NCI-H1092 (cell line): ENCODE results near the gene DISC1.
"Not testable (repeated sequence)": the region's sequence is repeated elsewhere in the genome, so short reads cannot be mapped to it uniquely, and the experiment has no call there.

Source experiments
- DNase-seq: peaks from one replicate; lab custom pipeline; 2025; lab: John Stamatoyannopoulos, UW

DISC1 gene

GRCh38 chr1:231774719-231775335 lies 148.2 kb downstream of the DISC1 start:
- DNase-seq = no peak

DNA sequence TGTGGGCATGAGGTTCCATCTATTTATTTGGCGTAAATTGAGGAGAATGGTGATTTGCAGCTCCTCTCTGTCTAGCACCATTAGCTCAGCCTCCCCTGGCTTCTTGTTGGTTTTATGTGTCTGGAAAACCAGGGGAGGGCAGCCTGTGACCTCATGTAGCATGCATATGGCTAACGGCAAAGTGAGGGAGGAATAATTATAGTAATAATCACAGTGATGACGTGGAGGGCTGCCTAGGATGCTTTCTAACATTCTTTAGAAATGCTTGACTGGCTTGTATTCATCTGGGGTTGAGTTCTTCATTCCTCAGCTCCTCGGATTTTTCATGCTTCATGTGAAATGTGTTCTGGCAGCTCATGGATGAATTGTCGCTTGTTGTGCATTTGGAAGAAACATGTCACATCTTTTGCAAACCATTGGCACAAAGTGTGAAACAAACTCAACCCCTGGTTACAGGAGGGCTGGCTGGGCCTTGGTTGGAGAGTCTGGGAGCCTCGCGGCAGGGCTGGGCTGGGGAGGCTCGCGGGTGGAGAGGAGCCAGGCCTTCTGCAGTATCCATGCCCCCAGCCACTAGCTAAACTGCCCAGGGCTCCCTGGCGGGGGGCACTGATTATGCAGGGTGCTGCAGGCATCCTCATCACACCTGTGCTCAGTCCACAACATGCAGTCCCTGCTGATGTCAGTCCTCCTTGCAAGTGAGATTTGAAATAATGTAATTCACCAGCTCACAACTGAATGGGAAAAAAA lies 149.6 kb downstream of the DISC1 start:
- DNase-seq = no peak

- no peak for DNase-seq
Observed at GRCh38 chr1:231776757-231777062, 150.1 kb downstream of the DISC1 start.

DNA sequence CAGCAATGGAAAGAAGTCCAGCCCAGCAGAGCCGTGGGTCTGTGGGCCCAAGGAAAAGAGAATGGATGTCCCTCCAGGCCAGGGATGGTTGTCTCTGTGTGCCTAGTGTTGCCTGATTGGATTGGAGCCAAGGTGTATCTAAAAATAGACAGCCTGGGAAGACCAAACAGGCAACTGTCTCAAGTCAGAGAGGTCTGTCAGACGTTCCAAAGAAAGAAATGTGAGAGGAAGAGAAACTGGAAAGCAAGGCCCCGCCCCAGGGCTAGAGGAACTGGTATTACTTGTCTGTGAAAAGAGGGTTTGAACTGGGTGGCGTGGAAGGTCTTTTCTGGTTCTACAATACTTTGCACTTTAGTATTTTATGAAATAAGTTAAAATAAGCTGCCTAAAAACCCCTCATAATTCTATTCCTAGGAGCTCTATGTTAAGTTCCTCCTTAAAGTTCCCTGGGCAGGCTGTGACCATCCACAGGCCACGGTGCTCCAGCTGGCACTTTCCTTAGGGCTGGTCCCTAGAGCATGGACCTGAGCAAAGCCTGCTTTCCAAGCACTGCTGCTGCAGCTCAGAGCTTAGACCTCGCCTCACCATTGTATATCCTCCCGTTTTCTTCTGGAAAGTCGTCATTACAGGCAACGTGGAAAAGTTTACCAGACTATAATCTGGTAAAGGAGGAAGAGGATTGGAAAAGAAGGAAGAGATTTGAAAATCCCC lies 151.6 kb downstream of the DISC1 start:
- DNase-seq = no peak

DNA sequence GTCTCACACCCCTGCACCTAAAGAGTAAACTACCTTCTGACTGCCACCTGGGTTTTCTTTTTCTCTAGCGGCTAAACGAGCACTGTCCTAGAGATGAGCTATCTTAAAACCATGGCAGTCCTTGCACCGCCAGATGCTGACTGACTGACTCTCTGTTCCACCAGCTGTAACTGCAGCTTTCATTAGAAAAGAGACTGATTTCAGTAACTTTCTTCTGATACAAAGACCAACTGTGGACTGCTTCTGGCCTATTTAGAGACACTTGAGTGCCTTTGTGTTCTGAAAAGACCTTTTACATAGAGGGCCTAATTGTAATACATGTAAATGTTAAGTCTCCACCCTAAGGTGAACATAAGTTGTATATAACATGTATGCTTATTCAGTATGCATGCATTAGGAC lies 152.5 kb downstream of the DISC1 start:
- no peak for DNase-seq

DNA sequence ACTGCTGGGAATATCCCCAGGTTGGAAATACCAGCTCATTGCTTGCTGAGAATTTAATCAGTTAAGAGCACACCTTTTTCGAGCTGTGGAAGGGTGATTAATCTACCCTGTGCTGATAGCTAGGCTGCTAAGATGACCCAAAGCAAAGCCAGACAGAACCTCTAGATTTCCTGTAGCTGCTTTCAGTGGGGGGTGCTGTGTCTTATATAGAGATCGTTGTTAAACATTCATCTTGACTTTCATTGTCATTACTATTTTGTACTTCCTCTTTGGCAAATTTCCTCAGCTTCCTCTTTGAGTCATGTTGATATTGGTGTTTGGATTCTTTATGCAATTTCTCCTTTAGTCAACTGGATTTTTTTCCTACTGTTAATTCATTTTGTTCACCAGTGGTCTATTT lies 155.3 kb downstream of the DISC1 start:
- no peak for DNase-seq

GRCh38 chr1:231785073-231785472 lies 158.5 kb downstream of the DISC1 start:
- DNase-seq = not testable (repeated sequence)

DNA sequence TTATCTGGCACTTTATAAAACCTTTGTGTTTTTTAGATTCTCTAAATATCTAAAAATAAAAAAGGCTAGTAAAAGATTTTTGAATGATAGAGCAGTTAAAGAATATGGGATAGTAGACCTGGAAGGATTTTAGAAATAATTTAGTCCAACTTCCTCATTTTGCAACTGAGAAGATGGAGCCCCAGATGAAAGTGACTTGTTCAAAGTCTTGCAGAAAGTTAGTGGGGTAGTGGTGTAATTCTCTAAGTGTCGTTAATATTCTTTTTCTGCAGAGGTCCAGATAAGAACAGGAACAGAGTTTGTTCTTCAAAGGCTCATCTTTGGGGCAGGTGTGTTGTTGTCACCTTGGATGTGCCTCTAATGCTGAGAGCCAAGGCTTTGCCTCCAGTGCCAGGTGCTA lies 159.5 kb downstream of the DISC1 start:
- no peak for DNase-seq

DNA sequence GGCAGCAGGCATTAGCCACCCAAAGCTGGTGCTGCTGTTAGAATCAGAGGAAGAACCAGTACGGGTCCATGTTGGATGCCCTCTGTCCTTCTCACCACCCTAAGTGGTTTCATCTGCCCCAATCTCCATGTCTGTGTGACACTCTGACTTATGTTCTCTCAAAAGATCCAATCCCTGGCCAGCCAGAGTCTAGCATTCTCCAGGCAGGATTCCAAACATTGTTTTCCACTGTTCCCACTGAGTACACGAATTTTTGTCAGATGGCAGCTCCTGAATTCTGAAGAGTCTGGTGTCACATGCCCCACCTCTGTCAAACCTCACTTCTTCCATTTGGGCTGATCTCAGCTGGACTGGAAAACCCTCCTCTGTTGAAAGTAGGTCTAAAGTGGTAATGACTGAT lies 166.0 kb downstream of the DISC1 start:
- no peak for DNase-seq

GRCh38 chr1:231793893-231794292 lies 167.3 kb downstream of the DISC1 start:
- DNase-seq = no peak

DNA sequence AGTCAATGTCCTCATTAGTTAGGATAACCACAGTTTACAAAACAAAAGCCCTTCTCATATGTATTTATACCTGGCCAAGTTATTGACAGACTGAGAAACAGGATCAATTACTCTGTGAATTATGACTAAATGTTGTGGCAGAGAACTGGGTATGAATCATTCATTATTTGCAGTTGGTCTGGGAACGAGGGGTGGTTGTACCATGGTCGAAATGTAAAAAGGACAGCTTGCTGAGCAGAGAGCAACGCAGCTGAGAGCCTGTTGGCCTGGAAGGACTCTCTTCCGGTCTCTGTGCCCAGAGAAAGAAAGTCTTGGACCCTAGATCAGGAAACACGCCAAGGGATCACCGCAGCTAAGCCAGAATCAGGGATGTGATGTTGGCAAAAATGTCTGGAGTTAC lies 169.6 kb downstream of the DISC1 start:
- DNase-seq = no peak

DNA sequence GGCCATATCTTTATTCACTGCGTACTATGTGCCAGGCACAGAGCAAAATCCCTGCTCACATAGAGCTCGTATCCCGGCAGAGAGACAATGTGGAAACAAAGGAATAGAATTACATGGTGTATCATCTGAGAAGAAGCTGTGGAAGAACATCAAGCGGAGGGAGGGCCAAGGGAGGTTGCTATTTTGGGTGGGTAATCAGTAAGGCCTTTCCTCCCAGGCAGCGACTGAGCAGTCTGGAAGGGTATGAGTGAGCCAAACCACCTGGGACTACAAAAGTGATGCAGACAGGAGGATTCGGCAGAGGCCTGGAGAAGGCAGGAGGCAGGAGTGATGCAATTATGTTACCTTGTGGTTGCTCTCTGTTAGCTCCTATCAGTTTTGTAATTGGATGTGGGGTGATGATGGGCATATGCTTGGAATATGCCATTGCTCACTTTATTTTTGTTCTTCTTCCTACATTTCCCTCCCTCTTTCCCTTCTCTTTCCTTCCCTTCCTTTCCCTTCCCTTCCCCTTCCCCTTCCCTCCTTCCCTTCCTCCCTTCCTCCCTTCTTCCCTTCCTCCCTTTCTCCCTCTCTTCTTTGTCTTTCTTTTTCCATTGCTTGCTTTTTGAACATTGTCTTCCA lies 172.9 kb downstream of the DISC1 start:
- no peak for DNase-seq

GRCh38 chr1:231800108-231800507 lies 173.5 kb downstream of the DISC1 start:
- no peak for DNase-seq

DNA sequence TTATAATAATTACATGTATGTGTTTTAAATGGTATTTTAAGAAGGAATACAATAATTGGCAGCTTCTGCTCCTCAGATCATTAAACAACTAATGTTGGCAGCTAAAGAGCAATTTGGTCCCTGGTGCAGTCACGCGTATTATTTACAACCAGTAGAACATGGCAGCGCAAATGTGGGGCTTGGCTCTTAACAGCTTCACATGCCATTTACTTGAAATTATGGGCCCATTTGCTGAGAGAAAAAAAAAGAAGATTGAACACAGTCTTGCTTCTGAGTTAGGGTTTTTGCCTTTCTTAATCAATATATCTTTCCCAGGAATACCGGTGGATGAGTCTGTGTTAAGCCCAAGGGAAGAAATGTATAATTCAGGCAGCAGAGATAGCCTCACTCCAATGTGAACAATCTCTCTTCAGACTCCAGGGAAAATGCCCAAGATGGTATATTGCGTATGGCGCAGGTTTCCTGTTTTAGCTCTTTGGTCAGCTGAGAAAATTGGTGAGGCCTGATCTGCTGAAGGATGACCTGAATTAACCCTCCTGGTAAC lies 174.5 kb downstream of the DISC1 start:
- DNase-seq = peak; percentile 50

- DNase-seq = no peak
Observed at GRCh38 chr1:231803353-231803752, 176.8 kb downstream of the DISC1 start.

- peak; percentile 87 for DNase-seq
Observed at GRCh38 chr1:231806623-231807495, 180.3 kb downstream of the DISC1 start.

GRCh38 chr1:231807541-231807940 lies 181.0 kb downstream of the DISC1 start:
- peak; percentile 91 for DNase-seq

- no peak for DNase-seq
Observed at GRCh38 chr1:231808116-231808515, 181.5 kb downstream of the DISC1 start.

GRCh38 chr1:231808990-231809389 lies 182.4 kb downstream of the DISC1 start:
- DNase-seq = no peak

GRCh38 chr1:231810415-231810814 lies 183.8 kb downstream of the DISC1 start:
- DNase-seq = no peak

GRCh38 chr1:231814021-231814420 lies 187.4 kb downstream of the DISC1 start:
- no peak for DNase-seq

GRCh38 chr1:231814521-231814920 lies 187.9 kb downstream of the DISC1 start:
- DNase-seq = no peak
